Measurements from ENCODE around the gene PDE3A.

PDE3A gene

DNA sequence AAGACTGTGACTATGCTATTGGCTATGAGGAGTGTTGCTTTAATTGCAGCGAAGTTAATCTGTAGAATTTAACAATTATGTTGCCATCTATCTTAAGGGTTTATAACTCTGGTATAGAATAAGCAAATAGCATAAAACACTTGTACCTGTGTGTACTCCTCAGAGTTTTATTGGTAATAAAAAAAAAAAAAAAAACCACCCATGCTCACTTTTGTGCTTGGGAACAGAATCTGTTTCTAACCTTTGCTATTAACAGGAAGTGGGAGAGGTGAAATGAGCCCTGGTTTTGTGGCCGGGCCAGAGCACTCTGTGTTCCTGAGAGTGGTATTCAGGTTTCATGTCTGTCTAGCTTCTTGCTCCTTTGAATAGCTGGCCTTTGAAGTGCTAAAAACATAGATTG is 53.1 kb downstream of the PDE3A start:
- DNase-seq (ENCODE audit: low read depth in 2 of 2) = no peak

DNA sequence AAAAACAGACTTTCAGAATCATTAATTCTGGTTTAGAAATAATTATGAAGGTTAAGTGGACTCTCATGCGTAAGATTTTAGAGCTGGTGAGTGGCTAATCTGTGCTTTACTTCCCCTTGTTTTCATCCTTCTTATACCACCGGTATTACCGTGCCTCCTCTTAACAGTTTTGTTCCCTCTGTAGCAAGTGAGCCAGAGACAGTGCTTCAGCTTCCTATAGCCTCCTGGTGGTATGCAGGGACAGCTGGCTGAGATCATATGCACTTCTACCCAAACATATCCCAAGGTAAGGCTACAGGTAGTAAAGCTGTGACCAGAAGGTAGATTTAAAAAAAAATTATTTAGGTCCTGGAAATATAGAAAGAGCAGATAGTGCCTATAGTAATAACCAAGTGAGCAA is 55.2 kb downstream of the PDE3A start:
- DNase-seq (ENCODE audit: low read depth in 2 of 2) = no peak

DNA sequence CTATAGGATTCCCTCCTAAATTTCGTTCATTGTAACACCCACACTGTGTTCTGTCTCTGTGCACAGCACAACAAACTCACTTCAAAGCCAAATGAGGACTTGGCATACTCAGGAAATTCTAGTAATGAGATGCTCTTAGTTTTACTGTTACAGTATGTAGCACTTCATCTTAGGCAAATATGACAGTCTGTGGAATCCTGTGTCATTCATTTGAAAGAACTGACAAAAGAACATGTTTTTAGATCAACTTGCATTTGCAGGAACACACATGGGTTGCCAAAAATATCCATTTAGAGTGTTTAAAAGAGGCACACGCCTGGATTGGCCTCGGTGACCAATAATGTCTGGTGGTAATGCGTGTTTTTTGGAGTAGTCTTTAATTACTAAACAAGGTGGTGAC is 56.5 kb downstream of the PDE3A start:
- DNase-seq (ENCODE audit: low read depth in 2 of 2) = no peak

DNA sequence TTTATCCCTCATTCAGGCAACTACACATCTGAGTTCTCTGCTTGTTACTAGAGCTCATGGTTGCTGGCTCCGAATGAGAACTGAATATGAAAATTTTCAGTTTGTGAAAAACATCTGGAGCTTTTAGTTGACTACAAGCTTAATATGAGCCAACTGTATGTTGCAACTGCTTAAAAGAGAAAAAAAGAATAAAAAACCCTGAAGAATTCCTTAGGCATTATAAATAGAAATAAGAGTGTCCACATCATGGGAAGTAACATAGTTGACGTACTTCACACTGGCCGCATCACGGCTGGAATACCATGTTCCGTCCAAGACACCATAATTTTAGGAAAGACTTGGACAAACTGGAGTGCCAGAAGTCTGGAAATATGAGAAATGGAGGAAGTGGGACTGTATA is 57.9 kb downstream of the PDE3A start:
- DNase-seq (ENCODE audit: low read depth in 2 of 2) = peak in 1 of 2 experiments; percentile 47

DNA sequence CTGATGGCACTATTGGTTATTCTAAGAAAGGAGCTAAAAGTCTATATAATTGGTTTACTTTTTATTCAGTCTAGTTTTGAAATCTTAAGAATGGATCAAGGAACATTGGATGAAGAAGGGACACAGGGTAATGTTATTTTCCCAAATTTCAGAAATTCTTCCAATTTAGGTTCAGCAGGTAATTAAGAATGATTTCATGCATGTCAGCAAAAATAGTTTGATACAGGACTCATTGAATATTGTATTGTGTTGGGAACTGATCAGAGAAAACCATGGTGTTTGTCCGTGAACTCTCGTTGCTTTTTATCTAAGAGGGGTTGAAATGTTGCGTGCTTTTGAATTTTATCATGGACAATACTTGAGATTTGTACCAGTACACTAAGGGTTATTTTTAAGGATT is 58.6 kb downstream of the PDE3A start:
- DNase-seq (ENCODE audit: low read depth in 2 of 2) = no peak

DNA sequence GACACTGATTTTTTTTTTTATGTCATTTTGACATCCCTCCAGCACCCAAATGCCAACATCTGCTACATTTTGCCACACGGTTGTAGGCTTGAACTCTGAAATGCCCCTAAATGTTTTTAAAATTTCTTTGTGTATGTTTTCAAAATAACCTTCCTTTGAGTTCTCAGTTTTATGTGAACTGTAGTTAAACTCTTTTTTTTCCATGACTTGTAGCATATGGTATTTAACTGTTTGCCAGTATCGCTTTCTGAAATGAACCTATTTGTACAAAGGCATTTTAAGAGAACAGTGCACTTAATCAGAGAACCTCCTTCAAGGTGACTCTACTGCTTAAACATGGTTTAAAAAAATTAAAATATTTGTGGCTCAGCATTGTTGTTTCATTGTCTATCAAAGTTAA is 61.5 kb downstream of the PDE3A start:
- DNase-seq (ENCODE audit: low read depth in 2 of 2) = no peak

DNA sequence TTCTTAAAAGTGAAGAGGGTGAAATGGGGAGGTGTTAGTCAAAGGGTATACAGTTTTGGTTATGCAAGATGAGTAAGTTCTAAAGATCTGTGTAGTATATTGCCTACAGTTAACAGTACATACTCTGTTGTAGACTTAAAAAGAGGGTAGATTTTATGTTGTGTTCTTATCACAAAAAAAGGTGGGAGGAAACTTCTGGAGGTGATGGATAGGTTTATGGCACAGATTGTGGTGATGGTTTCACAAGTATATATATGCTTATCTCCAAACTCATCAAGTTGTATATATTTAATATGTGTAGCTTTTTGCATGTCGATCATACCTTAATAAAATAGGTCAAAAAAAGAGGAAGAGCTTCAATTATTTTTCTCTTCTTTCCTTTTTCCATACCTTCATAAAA is 64.0 kb downstream of the PDE3A start:
- DNase-seq (ENCODE audit: low read depth in 2 of 2) = no peak

DNA sequence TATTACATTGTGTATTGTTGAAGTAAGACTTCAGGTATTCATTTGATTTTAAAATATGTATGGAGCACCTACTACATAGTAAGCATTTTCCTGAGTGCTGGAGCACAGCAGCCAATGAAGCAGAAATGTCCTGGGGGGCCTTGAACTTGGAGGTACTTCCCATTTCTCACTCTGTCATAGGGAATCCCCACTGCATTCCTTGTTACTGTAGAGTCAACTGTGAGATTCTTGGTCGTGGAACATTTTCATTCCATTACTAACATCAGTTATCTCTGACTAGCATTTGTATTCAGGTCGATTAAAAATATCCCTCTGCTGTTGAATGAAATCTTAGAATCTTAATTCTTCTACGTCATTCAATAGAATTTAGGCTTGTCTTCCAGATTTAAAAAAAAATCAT is 66.7 kb downstream of the PDE3A start:
- DNase-seq (ENCODE audit: low read depth in 2 of 2) = no peak

DNA sequence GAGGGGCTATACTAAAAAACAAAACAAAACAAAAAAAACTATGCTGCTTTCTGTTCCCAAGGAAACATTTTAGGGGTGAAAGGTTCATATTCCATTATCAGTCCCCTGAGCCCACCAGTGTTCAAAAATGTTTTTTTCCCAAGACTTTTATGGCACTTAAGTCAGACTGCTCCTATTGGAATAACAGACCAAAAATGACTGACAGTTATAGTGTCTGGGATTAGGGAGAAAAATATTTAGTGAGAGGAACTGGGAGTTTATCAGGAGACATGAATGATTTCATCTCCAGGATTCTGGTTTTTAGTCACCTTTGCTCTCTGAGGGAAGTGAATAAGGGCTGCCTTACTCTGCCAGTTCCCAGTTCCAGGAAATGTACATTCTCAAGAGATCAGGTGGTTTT is 68.0 kb downstream of the PDE3A start:
- no peak for DNase-seq (ENCODE audit: low read depth in 2 of 2)

DNA sequence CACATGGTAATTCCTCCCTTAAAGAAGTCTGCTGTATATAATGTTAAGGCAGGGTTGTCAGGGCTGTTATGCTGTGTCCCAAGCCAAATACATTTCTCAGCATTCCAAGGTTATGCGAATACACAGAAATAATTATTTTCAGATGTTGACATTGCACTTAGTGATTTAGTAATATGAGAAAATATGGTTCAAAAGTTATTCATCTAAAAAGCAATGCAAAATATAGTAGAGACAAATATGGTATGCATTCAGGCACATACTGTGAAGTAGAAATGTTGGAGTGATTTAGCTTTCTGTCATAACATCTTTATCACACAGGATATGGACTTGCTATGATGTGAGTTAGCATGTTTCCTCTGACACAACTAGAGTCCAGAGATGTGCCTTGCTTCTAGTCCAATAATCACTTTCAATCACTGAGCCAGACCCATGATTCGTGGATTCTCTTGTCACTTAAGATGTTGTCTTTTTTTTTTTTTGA is 70.0 kb downstream of the PDE3A start:
- DNase-seq (ENCODE audit: low read depth in 2 of 2) = peak; percentile 96 to 97

DNA sequence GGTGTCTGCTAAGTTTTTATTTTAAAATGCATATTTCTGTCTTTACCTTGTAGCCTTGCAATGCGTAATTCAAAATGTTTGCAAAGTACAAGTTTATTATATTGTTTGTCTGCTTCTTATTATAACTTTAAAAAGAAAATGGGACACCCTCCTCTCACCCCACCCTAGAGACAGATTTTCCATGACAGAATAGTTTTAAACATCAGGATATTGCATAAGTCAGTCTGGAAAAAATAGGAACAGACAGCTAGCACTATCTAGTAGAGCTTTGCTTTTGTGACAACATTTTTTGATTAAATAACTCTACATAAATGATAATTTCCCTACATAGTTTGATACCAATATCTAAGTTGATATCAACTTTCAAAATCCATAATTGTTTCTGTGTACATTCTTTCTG is 71.3 kb downstream of the PDE3A start:
- no peak for DNase-seq (ENCODE audit: low read depth in 2 of 2)

DNA sequence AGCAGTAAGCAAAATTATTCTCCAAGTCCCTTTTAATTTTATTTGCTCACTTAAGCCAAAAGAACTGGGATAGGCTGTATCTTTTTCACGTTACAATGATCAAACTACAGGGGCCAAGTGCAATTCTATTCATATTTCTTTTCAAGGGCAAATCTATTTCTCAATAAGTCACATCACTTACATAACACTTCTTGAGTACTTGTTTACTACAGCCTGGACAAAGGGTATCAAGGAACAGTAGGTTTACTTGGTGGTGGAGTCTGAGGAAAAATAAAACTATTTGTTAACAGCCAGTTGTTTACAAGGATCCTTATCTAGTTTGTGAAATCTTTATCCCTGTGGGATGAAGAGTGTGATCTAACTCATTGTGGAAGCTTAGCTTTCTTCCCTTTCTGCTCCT is 72.1 kb downstream of the PDE3A start:
- DNase-seq (ENCODE audit: low read depth in 2 of 2) = no peak

DNA sequence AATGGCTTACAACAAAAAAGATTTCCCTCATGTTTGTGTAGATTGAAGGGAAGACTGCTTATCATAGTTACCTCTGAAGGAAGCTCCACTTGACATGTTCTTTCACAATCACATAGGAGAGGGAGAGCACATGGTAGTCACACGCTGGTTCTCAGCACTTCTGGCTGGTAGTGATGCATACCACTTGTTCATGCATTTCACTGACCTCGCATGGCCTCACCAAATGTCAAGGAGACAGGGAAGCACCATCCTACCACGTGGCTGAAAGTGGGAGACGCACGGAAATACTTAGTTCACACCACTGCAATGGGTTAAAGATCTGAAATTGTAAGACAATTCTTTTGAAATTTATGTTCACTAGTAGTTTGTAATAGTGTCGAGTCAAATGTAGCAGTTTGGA is 74.0 kb downstream of the PDE3A start:
- DNase-seq (ENCODE audit: low read depth in 2 of 2) = no peak

DNA sequence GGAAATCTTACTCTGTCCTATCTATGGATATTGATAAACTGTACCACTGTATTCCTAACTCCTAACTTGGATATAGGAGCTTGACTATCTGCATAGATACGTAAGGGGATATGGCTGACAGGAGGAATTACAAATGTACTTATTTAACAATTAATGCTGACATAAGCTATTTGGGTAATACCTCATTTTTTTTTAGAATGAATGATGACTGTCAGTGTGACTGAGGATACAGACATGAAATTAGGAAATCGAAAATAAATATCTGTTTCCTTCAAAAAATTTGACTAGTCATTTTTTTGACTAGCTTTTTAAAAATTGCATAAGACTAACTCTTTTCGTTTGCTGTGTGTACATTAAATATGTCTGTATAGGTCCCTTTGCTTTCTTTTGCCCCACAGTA is 74.9 kb downstream of the PDE3A start:
- no peak for DNase-seq (ENCODE audit: low read depth in 2 of 2)

DNA sequence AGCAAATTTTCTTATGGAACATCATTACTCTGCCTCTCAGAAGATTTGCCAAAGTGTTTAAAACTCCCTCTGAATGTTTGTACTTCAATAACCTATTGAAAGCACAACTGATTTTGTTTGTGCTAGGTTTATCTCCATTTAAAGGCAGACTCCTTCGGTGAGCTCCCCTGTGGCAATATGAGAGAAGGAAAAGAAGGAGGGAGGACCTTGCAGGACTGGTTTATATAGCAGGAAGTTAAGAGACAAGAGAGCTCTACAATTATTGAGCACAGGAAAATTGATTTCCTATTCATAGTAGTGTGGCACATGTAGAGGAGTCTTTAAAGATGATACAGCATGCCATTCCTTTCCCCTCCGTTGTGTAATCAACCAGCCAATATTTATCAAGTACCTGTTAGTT is 75.5 kb downstream of the PDE3A start:
- DNase-seq (ENCODE audit: low read depth in 2 of 2) = no peak

DNA sequence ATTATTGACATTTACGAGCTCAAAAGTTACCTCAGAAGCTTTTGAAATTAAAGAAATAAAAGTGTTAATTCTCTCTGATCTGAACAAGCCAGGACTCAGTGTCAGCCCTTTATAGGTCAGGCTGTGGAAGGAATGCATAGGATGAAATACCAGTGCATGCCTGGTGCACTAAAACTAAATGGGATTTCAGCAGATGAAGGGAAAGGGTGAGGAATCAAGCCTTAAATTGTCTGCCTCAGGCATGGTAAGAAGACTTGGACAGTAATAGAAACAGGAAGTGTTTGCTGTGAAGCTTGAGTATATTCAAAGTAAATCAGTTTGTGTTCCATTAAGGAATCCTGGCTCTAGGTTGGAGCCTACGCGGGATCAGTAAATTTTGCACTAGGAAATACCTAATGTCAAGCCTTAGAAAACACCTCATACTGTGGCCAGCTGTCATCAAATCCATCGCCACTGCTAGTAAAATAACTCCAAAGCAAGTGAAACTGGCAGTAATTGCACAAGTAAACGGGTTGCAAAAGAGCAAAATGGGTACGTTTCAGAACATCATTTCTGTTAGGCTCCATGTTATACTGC is 76.3 kb downstream of the PDE3A start:
- DNase-seq (ENCODE audit: low read depth in 2 of 2) = no peak

DNA sequence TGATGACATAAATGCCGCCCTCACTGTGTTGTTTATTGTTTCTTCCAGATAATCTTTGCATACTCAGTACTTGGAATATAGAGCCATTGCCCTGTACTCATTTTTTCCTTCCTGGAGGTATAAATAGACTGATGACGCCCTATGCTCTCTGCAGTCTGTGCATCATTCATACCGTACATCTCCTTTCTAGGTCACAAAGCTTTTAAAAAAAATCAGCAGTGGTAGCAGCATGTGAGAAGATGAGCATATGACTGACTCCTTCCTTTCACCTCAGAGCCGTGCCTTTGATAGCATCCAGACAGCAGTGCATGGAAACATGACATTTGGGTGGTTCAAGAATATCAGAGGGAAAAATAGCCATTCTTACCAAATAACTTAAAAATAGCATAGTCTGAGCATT is 77.3 kb downstream of the PDE3A start:
- no peak for DNase-seq (ENCODE audit: low read depth in 2 of 2)

DNA sequence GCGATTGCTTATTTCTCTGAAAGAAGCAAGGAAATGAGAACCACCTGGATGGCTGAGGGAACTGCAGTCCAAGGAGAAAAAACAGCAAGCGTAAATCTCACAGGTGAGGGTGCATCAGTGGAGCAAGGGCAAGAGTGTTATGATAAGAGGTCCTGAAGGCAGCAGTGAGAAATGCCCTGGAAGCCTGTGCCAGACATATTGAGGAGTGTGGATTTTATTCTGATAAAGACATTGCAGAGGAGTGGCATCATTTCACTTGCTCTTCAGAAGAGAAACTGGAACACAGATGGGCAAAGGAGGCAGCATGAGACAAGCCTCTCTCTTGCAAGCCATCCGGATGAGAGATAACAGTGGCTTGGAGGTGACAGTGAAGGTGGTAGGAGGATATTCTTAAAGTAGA is 78.5 kb downstream of the PDE3A start:
- no peak for DNase-seq (ENCODE audit: low read depth in 2 of 2)

DNA sequence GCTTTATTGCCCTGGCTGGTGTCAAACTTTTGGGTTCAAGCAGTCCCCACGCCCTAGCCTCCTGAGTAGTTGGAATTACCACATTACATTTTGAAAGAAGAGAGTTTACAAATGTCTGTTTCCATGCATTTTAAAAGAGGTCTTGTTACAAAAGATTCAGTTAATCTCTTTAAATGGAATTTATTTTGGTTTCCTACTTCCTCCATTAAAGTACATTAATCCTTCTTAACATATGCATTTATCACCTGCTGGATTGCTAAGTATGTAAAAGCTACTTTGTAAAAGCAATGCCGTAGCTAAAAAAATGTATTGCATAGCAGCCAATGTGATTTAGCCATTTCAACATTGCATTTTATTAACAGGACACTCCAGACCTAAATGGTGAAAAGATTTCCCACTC is 80.4 kb downstream of the PDE3A start:
- no peak for DNase-seq (ENCODE audit: low read depth in 2 of 2)

DNA sequence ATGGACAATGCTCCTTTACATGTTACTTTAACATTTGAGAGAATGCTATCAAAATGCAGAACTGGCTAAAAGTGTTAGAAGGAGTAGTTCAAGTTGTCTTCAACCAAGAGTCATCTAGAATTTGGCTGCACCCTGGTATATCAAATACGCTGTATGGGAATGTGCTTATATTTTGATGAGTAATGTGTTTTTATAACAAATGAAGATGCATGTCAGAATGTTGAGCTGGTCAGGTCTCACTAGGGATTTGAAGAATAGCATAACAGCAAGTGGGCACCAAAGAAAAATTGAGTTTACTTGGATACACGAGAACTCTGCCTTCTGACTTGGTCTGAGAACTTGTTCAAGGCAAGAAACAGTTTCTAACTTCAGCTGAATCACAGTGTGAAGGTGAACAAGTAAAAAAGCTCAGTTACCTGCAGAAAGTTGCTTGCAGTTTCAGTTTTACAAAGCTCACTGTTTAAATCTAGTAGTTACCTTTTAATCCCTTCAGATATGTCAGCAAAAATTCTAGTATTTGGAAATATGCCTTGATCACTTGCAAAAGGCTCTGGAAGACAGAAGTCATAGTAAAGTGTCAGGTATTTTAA is 82.3 kb downstream of the PDE3A start:
- DNase-seq (ENCODE audit: low read depth in 2 of 2) = no peak

DNA sequence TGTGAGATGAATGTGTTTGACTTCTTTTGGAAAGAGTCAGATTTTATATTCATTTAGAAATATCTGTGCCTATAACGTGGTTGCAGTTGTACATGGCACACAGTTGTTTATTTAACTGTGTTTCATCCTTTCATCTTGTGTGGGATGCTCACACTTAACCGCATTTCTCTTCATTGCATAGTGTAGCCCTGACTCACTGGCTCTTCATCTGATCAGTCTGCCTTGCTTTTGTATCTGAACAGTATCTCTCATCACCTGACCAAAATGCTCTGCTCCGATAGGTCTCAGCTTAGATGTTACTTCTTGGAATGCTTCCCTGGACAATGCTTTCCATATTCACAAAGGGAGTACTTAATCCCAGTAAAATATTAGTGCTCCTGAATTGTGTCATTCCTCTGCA is 83.4 kb downstream of the PDE3A start:
- DNase-seq (ENCODE audit: low read depth in 2 of 2) = peak; percentile 64 to 71

DNA sequence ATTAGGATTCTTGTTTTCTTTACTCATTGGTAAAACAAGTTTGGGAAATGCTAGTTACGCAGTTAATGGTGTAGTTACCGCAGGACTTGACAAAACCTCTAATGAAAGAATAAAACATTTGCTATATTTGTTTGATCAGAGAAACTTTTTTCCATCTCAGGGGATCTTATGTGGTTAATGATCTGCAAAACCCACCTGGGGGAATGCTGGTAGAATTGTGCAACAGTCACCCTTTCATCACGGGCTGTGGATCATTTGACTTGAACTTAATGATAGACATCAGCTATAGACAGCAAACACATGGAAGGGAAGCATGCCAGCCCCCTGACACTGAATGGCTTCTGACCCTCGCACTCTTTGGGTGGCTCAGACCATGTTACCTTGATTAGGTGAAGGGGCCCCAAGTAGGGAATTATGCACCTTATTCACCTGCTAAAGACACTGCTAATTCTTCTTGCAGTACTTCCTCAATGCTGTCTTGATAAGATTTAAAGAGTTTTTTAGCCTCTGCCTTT is 84.2 kb downstream of the PDE3A start:
- no peak for DNase-seq (ENCODE audit: low read depth in 2 of 2)

DNA sequence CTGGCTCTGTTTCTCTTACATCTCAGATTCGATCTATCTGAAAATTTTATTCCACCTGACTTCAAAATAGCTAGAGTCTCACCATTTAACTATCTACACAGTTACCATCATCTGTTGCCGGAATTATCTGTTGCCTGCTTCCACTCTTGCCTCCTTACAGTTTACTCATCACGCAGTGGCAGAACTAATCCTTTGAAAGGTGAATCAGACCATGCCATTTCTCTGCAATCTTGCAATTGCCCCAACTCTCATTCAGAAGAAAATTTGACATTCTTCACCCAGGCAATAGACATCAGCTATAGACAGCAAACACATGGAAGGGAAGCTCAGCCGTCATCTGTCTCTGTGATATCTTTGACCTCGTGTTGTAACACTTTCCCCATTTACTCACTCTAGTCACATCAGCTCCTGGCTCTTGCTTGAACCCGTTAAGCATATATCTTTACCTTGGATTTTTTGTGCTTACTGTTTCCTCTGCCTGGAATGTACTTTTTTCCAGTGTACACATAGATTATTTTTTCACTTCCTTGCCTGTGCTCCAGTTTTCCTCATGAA is 85.5 kb downstream of the PDE3A start:
- no peak for DNase-seq (ENCODE audit: low read depth in 2 of 2)

Measured in fibroblast of skin of left biceps (primary cell).